ENCODE data around the gene LHX1.

- TF ChIP-seq EZH2 (IDR thresholded peaks at IDR 0.05; ENCODE audit: borderline replicate concordance, control insufficient read depth, low read depth, low read length) (no peak), SRF (IDR thresholded peaks at IDR 0.05; ENCODE audit: low read depth in 2 of 2, low read length in 2 of 2) (no peak), CREM (IDR thresholded peaks at IDR 0.05; ENCODE audit: low read depth) (no peak), IKZF2 (IDR thresholded peaks at IDR 0.05) (no peak), EP300 (IDR thresholded peaks at IDR 0.05; ENCODE audit: borderline replicate concordance in 1 of 2, control insufficient read depth in 1 of 2, low read depth in 2 of 2, low read length in 2 of 2) (no peak), YY1 (IDR thresholded peaks at IDR 0.05; ENCODE audit: low read depth, low read length) (no peak), SP1 (IDR thresholded peaks at IDR 0.05; ENCODE audit: low read depth, low read length) (no peak)
These were observed 26.3 kb upstream of the LHX1 start for GRCh38 chr17:36911001-36911400.

Data from GM12878 (cell line).